SK-N-SH (cell line): Measurements from ENCODE around the gene NAALADL1.
"Not testable (repeated sequence)": the region's sequence is repeated elsewhere in the genome, so short reads cannot be mapped to it uniquely, and the experiment has no call there.

Experiments
- EZH2phosphoT487 ChIP-seq: fragments of 200-600 bp; sonication (generic); IDR thresholded peaks from 2 replicates; pipeline ENCODE4 v1.6.1; 2017; ENCODE audit warnings: low read depth, mixed run types, mild to moderate bottlenecking, antibody characterized with exemption, moderate library complexity, borderline replicate concordance
- GABPA ChIP-seq: IDR thresholded peaks from 2 replicates; pipeline ENCODE4 v1.4.0; 2012; ENCODE audit warnings: low read depth, mild to moderate bottlenecking
- NFIC ChIP-seq: IDR thresholded peaks from 2 replicates; pipeline ENCODE4 v1.4.0; 2012; ENCODE audit warnings: borderline replicate concordance
- NRF1 ChIP-seq: IDR thresholded peaks from 2 replicates; pipeline ENCODE4 v1.6.1; 2012; ENCODE audit warnings: low read depth, mild to moderate bottlenecking, low read length
- TCF12 ChIP-seq: IDR thresholded peaks from 2 replicates; pipeline ENCODE4 v1.4.0; 2012
- TEAD4 ChIP-seq: IDR thresholded peaks from 2 replicates; pipeline ENCODE4 v1.4.0; 2012; ENCODE audit warnings: mild to moderate bottlenecking, borderline replicate concordance; ENCODE audit not compliant: insufficient read depth
- TF ChIP-seq, protein P1 (sequence below): fragments of 200-600 bp; sonication (generic); IDR thresholded peaks from 2 replicates; pipeline ENCODE4 v1.6.1; 2017; ENCODE audit warnings: antibody characterized with exemption, mild to moderate bottlenecking, moderate library complexity
- TF ChIP-seq, protein P2 (sequence below): IDR thresholded peaks from 2 replicates; pipeline ENCODE4 v1.4.0; 2012; ENCODE audit warnings: low read depth
- TF ChIP-seq, protein P3 (sequence below): fragments of 150-350 bp; IDR thresholded peaks from 2 replicates; pipeline ENCODE4 v1.6.1; 2017; ENCODE audit warnings: antibody characterized with exemption, low read length, low read depth, borderline replicate concordance

DNA sequence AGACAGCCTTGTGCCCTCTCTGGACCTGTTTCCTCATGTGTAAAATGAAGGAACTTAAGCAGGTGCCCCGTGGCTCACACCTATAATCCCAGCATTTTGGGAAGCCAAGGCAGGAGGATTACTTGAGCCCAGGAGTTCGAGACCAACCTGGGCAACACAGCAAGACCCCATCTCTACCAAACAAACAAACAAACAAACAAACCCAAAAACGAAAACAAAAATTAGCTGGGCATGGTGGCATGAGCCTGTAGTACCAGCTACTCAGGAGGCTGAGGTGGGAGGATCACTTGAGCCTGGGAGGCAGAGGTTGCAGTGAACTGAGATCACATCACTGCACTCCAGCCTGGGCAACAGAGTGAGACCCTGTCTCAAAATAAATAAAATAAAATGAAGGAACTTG lies 54.4 kb downstream of the NAALADL1 start:
- TF ChIP-seq NRF1, TCF12, TEAD4, GABPA, EZH2phosphoT487, NFIC: not testable (repeated sequence)
- TF ChIP-seq, protein P1, sequence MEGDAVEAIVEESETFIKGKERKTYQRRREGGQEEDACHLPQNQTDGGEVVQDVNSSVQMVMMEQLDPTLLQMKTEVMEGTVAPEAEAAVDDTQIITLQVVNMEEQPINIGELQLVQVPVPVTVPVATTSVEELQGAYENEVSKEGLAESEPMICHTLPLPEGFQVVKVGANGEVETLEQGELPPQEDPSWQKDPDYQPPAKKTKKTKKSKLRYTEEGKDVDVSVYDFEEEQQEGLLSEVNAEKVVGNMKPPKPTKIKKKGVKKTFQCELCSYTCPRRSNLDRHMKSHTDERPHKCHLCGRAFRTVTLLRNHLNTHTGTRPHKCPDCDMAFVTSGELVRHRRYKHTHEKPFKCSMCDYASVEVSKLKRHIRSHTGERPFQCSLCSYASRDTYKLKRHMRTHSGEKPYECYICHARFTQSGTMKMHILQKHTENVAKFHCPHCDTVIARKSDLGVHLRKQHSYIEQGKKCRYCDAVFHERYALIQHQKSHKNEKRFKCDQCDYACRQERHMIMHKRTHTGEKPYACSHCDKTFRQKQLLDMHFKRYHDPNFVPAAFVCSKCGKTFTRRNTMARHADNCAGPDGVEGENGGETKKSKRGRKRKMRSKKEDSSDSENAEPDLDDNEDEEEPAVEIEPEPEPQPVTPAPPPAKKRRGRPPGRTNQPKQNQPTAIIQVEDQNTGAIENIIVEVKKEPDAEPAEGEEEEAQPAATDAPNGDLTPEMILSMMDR = not testable (repeated sequence)
- TF ChIP-seq, protein P2, sequence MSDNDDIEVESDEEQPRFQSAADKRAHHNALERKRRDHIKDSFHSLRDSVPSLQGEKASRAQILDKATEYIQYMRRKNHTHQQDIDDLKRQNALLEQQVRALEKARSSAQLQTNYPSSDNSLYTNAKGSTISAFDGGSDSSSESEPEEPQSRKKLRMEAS = not testable (repeated sequence)
- TF ChIP-seq, protein P3, sequence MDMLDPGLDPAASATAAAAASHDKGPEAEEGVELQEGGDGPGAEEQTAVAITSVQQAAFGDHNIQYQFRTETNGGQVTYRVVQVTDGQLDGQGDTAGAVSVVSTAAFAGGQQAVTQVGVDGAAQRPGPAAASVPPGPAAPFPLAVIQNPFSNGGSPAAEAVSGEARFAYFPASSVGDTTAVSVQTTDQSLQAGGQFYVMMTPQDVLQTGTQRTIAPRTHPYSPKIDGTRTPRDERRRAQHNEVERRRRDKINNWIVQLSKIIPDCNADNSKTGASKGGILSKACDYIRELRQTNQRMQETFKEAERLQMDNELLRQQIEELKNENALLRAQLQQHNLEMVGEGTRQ = not testable (repeated sequence)
